Liver (tissue), 3 donors: ENCODE measurements around the gene ZNF479.

Experiments
- GABPA ChIP-seq, 2 donors: IDR thresholded peaks in 1 of 2; conservative IDR thresholded peaks in 1 of 2; 2 replicates each; pipeline ENCODE4 v1.6.1; 2016; ENCODE audit warnings: antibody characterized with exemption in 2 of 2, mild to moderate bottlenecking in 1 of 2, moderate library complexity in 1 of 2
- JUND ChIP-seq, 2 donors: IDR thresholded peaks; 2 replicates each; pipeline ENCODE4 v1.6.1; 2016; ENCODE audit warnings: antibody characterized with exemption in 2 of 2
- TF ChIP-seq, protein P1 (sequence below): fragments of 150-350 bp; IDR thresholded peaks from 2 replicates; pipeline ENCODE4 v1.5.1; 2017; ENCODE audit warnings: improper control_type of control experiment, low read depth, low read length; ENCODE audit not compliant: missing input control
- donor health status: healthy.
- donor health status: healthy.

DNA sequence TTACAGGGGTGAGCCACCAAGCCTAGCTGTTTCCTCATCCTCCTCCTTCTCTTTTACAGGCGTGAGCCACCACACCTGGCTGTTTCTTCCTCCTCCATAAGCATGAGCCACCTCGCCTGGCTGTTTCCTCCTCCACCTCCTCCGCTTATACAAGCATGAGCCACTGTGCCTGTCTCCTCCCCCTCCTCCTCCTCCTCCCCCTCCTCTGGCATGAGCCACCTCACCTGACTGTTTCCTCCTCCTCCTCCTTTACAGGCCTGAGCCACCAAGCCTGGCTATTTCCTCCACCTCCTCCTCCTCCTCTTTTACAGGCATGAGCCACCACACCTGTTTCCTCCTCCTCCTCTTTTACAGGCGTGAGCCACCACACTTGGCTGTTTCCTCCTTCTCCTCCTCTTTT lies 49.8 kb upstream of the ZNF479 start:
- TF ChIP-seq JUND (IDR thresholded peaks at IDR 0.05) (no peak), GABPA (IDR thresholded peaks at IDR 0.05 in 1 of 2, conservative IDR thresholded peaks at IDR 0.05 in 1 of 2) (no peak)
- TF ChIP-seq, protein P1, sequence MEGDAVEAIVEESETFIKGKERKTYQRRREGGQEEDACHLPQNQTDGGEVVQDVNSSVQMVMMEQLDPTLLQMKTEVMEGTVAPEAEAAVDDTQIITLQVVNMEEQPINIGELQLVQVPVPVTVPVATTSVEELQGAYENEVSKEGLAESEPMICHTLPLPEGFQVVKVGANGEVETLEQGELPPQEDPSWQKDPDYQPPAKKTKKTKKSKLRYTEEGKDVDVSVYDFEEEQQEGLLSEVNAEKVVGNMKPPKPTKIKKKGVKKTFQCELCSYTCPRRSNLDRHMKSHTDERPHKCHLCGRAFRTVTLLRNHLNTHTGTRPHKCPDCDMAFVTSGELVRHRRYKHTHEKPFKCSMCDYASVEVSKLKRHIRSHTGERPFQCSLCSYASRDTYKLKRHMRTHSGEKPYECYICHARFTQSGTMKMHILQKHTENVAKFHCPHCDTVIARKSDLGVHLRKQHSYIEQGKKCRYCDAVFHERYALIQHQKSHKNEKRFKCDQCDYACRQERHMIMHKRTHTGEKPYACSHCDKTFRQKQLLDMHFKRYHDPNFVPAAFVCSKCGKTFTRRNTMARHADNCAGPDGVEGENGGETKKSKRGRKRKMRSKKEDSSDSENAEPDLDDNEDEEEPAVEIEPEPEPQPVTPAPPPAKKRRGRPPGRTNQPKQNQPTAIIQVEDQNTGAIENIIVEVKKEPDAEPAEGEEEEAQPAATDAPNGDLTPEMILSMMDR: no peak
